Measurements from ENCODE around the gene SLC39A1.

DNA sequence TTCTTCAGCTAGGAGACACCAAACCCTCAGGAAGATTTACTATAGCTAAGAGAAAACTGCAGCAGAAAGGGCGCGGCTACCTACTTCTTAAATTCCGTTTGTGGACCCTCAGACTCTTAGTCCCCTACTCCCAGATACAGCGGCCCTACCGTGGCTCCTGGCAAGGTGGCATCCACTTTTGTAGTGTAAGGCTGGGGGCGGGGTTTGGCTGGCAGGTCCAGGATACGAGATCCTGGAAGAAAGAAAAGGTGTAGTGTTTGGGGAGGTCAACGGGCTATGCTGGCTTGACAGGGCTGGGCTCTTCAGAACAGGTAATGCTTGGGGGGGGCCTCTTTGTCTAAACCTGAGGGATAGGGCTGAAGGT is 4.6 kb upstream of the SLC39A1 start:
- TF ChIP-seq EZH2 (IDR thresholded peaks at IDR 0.05) (no peak), POLR2AphosphoS5 (IDR thresholded peaks at IDR 0.05; ENCODE audit: borderline replicate concordance, low read depth, low read length) (no peak)

All from SK-N-MC (cell line).